NAMALWA (cell line): ENCODE measurements around the gene SSH2.

Experiments
- DNase-seq: peaks from one replicate; pipeline ENCODE4 v3.0.0-alpha.2; 2015; ENCODE audit warnings: low spot score

SSH2 gene

DNA sequence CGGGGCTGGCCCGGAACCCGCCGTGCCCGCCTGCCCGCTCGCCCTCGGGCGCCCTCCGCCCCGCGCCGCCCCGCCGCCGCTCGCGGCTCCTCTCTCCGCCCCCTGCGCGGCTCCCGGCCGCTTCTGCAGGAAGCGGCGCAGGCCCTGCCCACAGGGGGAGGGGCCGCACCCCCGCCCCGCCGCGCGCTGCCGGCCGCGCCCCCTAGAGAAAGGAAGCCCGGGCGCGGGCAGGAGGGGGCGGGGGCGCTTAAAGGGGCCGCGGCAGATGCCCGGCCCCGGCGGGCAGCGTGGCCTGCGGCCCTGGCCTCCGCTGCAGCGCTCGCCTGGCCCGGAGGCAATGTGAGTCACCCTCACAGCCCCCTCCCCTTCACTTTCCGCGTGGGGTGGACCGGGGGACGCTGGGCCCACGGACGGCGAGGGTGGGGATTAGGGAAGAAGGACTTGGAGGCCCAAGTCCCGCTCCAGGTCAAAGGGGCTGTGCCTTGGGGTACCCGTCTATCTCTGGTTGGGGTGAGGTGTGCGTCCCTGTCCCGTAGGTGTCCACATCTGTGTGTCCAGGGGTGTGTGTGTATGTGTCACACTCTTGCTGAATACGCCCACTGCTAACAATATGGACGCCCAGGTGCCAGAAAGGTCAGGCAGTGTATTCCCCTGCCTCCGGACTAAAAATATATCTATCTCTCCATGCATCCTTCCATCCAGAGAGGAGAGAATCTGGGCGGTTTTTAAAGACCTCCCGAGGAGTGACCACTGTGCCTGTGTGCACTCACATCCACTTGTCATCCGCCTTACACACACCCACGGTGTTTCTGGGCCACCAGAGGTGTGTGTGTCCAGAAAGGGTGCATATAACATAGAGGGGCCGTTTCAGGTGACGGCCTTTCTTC is 340.3 kb downstream of the SSH2 start, which contains the start of gene GIT1:
Gene GIT1 (minus strand): TSS at position 125 of the 887 bp plus-strand sequence. CDS start 270 bp downstream, outside the sequence.
- DNase-seq = peak; percentile 87

DNA sequence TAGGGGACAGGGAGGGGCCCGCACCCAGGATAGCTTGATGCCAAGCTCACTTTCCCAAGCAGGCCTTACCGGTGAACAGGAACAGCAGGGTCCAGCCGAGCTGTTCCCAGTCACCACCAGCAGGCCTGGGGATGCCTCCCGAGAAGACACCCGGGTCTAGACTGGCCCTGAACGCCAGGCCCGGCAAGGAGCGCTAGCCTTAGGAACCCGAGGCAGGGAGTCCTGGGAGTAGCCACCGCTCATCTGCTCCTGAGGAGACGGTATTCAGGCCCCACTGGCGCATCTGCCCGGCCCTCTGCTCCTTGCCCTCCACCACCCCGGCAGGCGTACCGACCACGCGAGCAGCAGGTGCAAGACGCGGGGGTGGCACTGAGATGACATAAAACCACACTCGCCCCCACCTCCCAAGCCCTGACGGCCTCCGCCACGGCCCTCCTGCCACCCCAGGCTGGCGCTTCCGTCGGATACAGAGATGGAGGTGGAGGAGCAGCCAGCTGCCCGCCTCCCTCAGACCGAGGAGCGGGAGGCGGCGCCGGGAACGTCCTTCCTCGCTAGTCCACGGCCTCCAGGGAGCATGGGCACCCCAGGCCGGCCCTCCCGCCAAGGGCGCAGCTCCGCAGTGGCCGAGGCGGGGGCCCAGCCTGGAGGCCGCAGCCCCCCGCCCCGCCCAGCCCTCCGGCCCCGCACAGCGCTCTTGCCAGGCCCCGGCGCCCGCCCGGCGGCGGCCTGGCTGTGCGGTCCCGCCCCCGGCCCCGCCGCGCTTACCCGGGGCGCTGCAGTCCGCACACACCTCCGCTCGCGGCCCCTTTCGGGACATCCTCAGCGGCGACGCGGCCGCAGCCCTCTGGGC is 341.2 kb downstream of the SSH2 start:
- DNase-seq = peak; percentile 64

DNA sequence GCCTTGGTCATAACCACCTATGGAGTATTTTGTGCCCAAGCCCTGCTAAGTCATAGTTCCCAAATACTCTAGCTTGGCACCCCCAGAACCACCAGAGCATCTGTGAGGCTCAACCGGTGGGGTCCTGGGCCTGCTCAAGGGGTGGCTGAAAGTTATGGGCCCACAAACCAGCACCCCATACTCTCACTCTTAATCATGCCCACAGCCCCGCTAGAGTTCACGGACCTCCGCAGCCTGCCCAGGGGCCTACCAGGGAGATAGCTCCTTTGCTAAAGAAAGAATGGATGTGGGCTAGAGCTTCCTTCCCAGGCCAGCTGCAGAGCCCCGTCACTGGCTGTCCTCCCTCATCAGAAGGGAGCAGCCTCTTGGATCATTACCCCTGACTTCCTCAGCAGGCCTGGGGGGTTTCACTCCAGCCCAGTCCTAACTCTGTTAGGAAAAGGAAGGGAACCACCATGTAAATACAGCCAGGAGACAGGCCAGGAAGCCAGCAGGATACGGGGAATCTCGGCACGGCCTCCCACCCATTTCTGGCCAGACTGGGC is 341.9 kb downstream of the SSH2 start:
- no peak for DNase-seq

DNA sequence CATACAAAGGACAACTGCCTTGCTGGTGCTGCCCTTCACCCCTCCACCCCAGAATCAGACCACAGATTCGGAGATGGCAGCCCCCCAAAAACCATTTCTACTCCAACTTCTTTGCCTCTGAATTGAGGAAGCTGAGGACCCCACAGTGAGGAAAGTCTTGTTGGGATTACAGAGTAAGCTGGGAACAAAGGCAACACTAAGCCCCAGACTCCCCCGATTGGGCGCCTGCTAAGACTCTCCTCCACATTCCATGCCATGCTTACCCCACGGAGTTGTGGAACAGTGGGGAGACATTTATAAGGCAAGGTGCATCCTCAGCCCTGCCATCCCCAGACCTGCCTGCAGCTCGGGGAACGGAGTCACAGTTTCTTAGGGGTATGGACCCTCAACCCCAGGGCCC is 342.4 kb downstream of the SSH2 start:
- DNase-seq = no peak

DNA sequence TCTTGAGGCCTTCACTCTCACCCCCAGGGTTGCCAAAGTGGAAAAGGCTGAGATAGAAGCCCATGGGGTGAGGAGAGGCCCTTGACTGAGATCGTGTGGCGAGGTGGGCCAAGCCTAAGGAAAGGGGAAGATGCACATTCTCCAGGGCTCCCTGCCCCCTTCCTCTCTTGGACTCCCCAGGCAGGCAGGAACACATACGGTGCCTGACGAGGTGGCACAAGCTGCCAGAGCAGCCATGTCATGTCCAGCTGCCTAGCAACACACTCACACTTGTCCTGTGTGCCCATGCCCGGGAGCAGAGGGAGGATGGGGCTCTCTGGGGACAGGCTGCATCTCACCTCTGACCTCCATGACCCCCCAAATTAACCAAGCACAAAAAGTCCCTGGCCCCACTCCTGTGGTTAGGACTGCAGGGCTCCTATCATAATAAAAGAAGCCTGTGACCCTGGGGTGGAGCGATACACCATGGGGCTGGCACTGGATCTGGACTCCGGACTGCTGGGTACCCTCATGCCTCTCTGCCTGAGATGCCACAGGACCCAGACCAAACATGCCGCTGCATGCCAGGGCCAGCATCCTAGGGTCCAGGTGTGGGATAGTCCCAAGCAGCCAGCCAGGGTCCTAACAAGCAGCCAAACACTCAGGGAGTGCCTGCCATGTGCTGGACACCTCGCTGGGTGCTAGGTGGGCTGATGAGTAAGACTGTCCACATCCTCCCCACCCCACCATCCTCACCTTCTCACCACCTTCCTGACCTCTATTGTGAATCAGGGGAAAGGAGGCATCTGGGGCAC is 343.2 kb downstream of the SSH2 start:
- DNase-seq = no peak

DNA sequence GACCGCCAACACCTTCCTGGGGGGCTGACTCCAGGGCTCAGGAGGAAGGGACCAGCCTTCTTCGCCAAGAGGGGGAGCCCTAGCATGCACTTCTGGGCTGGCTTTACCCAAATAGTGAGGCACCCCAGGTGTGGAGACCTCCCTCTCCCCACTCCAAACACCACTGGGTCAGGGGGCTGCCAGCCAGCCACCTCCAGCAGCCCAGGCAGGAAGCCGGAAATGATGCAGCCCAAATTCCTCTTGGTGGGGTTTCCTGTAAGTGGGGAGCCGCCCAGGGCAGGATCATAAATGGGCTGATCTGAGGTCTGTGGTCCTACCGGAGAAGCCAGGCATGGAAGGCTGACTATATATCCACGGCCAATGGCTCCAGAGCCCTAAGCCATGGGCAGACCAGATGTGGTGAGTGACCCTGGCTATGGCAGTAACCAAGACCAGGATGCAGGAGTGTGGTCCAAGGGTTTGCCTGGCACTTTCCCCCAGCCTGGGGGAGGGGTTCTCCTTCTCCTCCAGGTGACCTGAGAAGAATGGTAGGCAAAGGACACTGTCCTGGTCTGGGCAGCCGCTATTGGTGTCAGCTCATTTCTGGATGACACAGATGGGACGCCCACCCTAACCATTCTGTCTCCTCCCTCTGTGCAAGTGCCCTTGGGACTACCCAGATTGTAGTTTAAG is 344.8 kb downstream of the SSH2 start:
- peak; percentile 49 for DNase-seq

DNA sequence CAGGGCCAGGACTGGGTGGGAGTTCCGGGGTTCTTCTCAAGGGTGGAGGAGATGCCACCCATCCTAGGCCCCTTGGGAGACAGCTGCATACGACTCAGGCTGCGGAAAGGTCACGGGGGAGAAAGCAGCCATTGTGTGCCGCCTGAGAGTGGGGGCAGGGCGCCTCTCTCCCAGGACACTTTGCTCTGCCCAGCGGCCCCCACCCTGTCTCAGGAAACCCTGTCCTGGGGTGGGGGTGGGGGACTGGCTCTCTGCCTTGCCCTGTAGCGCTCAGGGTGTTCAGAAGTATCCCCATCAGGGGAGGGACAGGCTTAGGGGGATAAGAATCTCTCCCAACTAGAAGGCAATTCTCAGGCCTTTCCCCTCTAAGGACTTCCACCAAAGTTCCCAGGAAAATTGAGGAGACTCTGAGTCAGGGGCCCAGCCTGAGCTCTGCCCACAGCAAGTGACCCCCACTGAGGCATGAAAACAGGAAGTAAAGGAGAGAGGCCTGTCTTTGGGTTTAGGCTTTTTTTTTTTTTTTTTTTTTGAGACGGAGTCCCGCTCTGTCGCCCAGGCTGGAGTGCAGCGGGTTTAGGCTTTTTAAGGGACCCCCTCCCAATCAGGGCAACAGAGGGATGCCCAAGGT is 345.5 kb downstream of the SSH2 start:
- peak; percentile 44 for DNase-seq

DNA sequence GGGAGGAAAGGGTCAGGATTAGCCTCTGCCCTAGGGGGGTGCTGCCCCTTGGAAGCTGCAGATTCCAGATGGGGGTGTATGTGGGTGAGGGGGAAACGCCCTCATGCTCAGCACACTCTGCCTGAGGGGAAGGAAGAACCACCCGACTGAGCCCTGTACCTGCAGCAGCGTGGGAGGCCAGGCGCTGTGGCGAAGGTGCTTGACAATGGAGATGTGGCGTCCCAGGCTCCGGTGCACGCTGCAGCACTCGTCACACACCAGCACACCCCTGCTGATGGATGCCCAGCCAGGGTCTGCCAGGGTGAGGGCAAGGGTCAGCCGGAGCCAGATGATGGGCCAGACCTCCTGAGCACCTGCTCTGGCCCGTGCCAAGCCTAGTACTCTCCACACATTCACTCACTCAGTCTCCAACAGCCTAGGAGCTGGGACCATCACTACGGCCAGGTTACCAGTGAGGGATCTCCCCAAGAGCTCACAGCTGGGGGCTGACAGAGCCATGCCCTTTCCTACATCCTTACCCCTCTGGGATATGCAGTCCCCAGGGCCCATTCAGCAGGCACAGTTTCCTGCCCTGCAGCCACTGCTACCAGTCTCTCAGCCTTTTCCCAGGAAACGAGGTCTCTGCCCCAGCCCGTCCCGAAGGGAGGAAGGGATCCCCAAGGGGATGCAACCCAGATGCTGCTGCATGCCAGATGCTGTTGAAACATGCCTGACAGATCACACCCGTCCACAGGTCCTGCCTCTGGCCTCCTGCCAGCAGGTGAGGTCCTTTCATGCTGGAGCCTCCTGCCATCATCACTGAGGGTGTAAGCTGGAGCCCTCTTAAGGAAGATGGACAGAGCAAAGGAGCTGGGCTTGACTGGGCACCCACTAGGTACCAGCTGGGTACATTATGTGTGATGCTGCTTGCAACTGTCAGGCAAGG is 346.4 kb downstream of the SSH2 start:
- DNase-seq = no peak

DNA sequence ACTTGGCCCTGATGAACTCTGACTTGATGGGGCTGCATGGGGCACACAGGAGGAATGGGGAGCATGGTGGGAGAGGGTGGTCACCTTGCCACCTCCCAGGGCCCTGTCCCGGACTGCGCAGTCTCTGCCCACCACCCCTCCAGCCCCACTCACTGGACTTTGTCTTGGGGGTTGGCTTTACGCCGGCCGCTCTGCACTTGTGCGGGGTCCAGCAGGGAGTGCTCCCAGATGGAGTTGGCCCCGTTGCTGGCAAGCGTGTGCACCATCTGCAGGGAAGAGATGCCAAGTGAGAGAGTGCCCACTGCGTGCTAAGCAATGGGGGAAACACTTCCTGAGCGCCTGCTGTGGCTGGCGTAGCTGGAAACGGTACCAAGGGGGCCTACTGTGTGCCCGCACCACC is 347.3 kb downstream of the SSH2 start:
- DNase-seq = no peak

DNA sequence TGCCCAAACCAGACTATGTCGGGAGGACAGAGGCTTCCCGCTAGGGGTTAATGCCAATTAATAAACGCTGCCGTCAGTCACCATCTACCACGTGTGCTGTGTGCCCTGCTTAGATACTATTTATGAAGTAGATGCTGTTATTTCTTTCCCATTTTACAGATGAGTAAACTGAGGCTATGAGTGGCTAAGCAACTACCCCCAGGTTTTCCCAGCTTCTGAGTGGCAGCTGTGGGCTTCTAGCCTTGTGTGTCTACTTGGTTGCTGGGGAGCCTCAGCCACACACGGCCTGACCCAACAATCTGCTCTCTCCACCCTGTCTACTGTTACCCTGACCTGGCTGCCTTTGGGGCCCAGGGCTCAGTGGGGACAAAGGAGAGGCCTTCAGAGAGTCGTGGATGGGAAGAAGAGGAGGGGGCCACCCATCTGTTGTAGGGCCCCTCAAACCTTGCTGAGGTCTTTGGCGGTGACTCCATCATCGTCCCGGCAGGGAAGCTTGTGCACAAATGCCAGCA is 347.7 kb downstream of the SSH2 start:
- DNase-seq = no peak

DNA sequence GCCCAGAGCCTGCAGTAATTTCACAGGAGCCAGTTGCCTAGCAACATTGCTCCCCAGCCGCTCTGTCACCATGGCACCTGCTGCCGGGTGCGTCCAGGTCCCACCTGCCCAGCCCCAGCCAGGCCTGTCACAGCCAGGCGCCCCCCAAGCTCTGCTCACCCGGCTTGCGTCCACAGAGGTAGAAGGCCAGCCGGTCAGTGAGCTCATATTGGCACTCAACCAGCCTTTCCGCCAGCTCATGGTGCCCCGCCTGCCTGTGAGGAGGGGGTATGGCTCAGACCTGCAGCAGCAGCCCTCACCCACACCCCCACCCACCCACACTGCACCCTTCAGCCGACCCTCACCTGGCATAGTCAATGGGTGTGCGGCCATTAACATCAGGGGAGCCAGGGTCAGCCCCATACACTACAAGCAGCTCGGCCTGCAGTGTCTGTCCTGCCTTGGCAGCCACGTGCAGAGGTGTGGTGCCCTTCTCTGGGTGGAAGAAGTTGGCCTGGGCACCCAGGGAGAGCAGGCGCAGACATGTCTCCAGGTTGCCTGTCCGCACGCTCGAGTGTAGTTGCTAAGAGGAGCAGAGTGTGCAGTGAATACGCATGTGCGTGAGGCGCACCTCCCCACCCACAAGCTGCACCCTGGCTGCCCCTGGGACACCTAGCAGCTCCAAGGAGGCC is 348.3 kb downstream of the SSH2 start:
- no peak for DNase-seq

DNA sequence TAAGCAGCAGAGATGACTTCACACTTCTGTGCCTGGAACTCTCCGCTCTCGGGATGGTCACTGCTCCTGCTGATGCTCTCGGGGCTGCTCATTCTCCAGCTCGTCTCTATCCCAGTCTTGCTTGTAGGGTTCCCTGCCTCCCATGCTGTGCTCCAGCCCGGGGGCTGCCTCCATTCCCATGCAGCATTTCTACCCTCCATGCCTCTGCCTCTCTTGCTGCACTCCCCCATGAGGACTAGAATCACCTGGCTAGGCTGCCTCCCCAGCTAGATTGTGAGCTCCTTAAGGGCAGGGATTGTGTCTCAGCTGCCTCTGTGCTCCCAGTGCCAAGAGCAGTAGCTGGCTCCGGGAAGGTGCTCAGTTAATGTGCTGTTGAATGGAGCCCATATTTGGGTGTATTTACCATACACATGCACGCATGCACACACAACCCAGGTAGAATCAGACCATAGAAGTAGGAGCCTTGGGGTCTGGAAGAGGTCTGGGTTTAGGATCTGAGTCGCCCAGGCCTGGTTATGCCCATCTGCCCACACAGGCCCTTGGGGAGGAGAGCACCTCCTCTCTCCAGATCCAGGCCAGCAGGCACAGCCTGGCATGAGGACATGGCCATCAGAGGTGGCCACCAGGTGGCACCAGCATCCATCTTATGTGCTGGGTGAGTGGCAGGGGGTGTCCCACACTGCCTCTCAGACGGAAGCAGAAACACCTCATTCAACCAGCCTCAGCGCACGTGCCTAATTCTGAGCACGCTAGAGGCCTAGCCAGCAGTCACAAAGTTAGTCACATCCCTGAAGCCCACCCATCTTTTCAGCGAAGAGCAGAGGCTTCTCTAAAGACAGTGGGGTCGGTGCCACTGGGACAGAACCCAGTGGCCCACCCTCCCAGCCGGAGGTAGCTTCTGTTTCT is 349.9 kb downstream of the SSH2 start:
- DNase-seq = peak; percentile 93

DNA sequence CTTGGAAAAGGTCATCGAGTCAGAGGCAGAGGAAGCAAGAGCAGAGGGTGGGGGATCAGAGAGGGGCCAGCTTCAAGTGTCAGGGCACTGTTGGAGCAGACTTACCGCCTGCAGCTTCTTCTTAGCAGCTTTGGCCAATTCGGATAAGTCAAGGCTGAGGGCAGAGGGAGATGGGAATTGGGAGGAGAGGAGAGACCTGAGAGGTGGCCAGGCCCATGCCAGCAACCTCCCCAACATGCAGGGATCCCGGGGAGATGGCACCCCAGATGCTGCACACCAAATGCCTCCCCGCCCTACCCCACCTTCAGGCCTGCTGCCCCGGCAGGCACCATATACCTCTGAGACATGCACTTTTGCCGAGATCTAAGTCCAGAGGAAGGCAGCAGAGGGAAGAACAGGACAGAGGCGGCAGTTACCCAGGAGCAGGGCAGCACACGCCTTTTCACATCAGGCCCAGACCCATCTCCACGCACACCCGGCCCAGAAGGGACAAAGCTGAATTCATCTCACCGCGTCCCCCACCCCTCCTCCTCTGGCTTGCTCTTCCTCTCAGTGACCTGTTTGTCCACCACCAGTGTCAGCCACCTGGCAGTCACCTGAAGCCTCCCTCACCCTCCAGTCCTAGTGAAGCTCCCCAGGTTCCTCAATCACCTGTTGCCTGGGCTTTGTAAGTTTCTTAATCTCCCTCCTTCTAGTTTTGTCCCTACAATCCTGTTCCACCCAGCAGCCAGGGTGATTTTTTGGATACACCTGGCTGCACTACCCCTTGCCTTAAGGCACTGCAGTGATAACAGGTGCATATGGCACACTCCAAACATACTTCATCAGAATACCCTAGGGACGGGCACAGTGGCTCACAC is 351.2 kb downstream of the SSH2 start:
- DNase-seq = no peak

DNA sequence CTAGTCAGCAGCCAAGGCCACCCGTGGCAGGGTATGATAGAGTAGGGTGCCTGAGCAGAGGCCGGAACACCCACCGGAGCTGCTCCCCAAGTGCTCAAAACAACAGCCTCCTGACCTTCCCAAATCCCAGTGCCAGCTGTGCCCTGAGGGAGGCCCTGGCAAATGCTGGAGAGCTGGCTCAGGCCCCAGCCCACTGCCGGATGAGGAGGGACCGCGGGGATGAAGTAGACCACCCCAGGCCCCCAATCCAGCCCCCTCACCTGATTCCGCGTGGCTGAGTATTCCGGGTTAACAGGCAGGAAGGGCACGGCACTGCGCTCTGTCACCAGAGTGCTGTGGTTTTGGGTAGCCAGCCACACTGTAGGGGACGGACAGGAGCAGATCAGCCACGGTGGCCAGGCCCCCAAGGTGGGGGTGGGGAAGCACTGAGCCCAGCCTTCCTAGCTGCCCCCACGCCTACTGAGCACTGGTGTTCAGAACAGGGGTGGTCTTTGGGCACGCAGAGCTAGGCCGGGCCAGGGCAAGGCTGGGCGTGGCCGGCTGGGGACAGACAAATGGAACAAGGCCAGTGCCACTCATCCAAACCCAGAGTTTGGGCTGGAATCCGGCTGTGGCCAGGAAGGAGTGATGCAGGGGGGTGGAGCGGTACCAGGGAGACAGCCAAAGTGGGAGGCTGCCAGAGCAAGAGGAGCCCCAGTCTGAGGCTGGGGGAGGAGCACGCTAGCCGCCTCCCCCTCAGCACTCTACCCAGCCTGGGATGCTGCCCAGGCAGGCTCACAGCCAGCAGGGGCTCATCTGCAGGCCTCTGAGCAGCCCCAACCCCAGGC is 352.4 kb downstream of the SSH2 start:
- no peak for DNase-seq

DNA sequence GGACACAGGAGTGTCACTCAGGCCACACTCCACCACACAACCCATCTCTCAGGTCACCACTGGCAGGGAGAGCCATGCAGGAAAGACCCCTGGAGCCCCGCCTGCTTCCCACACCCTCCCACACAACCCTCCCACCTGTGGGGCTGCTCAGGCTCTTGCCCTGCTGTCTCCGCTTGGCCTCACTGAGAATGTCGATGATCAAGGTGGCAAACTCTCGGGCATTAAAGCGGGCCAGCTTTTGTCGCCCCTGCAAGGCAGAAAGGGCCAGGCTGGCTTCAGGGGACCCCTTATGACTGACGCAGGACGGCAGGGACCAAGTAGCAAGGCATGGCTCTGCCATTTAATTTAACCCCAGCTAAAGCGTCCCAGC is 353.0 kb downstream of the SSH2 start:
- DNase-seq = no peak
